Activated CD8-positive, alpha-beta memory T cell treated with anti-CD3 and anti-CD28 coated beads, Interleukin-2, amount 50 U/mL, for 1 hour (primary cell): ENCODE data around the gene TCFL5.
A peak's percentile ranks its signal among the peaks of the same experiment; 100 is the strongest.

ENCODE experiments used
- DNase-seq: peaks from one replicate; pipeline ENCODE4 v3.0.0-alpha.2; 2020; ENCODE audit errors: extremely low read depth

TCFL5 gene

GRCh38 chr20:62861726-62862336, at the start of gene TCFL5:
TCFL5 (minus strand) TSS chr20:62861822; CDS start chr20:62861670, 152 bp downstream.
- peak; percentile 68 for DNase-seq

GRCh38 chr20:62910777-62911497, 49.3 kb upstream of the TCFL5 start:
- no peak for DNase-seq

- no peak for DNase-seq
Measured at GRCh38 chr20:62910217-62910766, 48.7 kb upstream of the TCFL5 start.

GRCh38 chr20:62908971-62909791, 47.6 kb upstream of the TCFL5 start:
- DNase-seq: no peak

- DNase-seq: no peak
Measured at GRCh38 chr20:62907384-62908317, 46.0 kb upstream of the TCFL5 start.

- no peak for DNase-seq
Measured at GRCh38 chr20:62906647-62907375, 45.2 kb upstream of the TCFL5 start.

- DNase-seq: no peak
Measured at GRCh38 chr20:62906209-62906608, 44.6 kb upstream of the TCFL5 start.

- no peak for DNase-seq
Measured at GRCh38 chr20:62905536-62906117, 44.0 kb upstream of the TCFL5 start.

- DNase-seq: no peak
Measured at GRCh38 chr20:62902926-62903615, 41.4 kb upstream of the TCFL5 start.

- DNase-seq: no peak
Measured at GRCh38 chr20:62901891-62902290, 40.3 kb upstream of the TCFL5 start.

GRCh38 chr20:62900692-62901584, 39.3 kb upstream of the TCFL5 start:
- DNase-seq: peak; percentile 13

- peak; percentile 47 for DNase-seq
Measured at GRCh38 chr20:62900052-62900691, 38.5 kb upstream of the TCFL5 start.

- no peak for DNase-seq
Measured at GRCh38 chr20:62899633-62900051, 38.0 kb upstream of the TCFL5 start.

- DNase-seq: no peak
Measured at GRCh38 chr20:62898970-62899632, 37.5 kb upstream of the TCFL5 start.

- no peak for DNase-seq
Measured at GRCh38 chr20:62898093-62898964, 36.7 kb upstream of the TCFL5 start.

- no peak for DNase-seq
Measured at GRCh38 chr20:62897666-62898065, 36.0 kb upstream of the TCFL5 start.
